Measurements from ENCODE around the gene RBMS3. TPM values are rescaled to one million over a fixed set of nuclear protein-coding genes. Genes with fewer than 3 reads are reported as not detected.
A peak's percentile ranks its signal among the peaks of the same experiment; 100 is the strongest.

RBMS3 gene
- total RNA-seq, 4 donors from 2014 or later, result 51.5 to 76.0 (median 66.6) TPM

DNA sequence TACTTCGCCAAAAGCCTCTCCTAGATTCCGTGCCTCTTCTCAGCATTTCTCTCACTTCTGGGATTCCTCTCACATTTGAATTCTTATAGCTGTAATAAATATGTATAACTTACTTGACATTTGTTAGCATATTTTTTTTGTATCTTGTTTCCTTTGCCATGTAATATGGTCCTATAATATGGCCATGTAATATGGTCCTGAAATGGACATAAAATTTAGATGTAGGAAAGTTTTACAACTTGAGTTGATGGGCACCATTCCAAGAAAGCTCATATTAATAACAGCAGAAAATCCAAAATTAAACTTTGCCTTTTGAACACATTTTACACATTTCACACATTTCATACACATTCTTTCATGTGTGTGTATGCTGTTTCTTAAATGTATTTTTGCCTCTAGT lies 480.6 kb downstream of the RBMS3 start:
- peak overlapping the region in 2 of 4 donors; percentile 3 to 38 for H3K27ac ChIP-seq
- no peaks in the 10 kb centered on the region for H3K27me3 ChIP-seq
- peaks cover 15 to 75% (median 28%) of the 10 kb centered on the region in 3 donors for H3K4me1 ChIP-seq
- 91 to 100% methylated on average over 2 of the region's 2 CpGs for WGBS, 2 donors (ENCODE audit: low coverage in 1 of 2)
- no peak for ATAC-seq
- no peak overlapping the region for H3K4me3 ChIP-seq
- no peaks in the 10 kb centered on the region for H3K36me3 ChIP-seq
- TF ChIP-seq POLR2AphosphoS5 (IDR thresholded peaks at IDR 0.05), result no peak
- TF ChIP-seq POLR2A (IDR thresholded peaks at IDR 0.05), result no peak
- no peak for TF ChIP-seq EP300 (IDR thresholded peaks at IDR 0.05)
- TF ChIP-seq, protein P1, sequence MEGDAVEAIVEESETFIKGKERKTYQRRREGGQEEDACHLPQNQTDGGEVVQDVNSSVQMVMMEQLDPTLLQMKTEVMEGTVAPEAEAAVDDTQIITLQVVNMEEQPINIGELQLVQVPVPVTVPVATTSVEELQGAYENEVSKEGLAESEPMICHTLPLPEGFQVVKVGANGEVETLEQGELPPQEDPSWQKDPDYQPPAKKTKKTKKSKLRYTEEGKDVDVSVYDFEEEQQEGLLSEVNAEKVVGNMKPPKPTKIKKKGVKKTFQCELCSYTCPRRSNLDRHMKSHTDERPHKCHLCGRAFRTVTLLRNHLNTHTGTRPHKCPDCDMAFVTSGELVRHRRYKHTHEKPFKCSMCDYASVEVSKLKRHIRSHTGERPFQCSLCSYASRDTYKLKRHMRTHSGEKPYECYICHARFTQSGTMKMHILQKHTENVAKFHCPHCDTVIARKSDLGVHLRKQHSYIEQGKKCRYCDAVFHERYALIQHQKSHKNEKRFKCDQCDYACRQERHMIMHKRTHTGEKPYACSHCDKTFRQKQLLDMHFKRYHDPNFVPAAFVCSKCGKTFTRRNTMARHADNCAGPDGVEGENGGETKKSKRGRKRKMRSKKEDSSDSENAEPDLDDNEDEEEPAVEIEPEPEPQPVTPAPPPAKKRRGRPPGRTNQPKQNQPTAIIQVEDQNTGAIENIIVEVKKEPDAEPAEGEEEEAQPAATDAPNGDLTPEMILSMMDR (IDR thresholded peaks at IDR 0.05), result no peak
- H3K9me3 ChIP-seq, result no peaks in the 10 kb centered on the region

DNA sequence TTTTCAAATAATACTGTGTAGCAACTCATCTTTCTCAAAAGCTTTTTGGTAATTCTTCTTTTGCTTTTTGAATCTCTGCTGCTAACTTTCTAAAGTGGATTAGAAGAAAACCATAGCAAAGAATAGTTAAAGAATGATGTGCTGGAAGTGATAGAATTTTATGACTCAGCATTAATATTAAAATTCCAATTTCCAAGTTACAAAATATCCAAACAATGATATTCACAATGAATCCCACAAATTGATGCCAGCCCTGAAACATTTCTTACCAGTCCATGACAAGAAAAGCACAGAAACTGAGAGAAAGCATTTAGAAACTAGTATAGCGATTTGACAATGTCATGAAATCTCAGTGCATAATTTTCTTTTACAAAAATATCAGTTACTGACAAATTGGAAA lies 482.2 kb downstream of the RBMS3 start:
- TF ChIP-seq, protein P1 (IDR thresholded peaks at IDR 0.05), result no peak
- TF ChIP-seq EP300 (IDR thresholded peaks at IDR 0.05) (no peak), POLR2AphosphoS5 (IDR thresholded peaks at IDR 0.05) (no peak), POLR2A (IDR thresholded peaks at IDR 0.05) (no peak)
- 68 to 87% methylated on average over 1 of the region's 1 CpG for WGBS, 2 donors (ENCODE audit: low coverage in 1 of 2)
- no peak overlapping the region for H3K27ac ChIP-seq

DNA sequence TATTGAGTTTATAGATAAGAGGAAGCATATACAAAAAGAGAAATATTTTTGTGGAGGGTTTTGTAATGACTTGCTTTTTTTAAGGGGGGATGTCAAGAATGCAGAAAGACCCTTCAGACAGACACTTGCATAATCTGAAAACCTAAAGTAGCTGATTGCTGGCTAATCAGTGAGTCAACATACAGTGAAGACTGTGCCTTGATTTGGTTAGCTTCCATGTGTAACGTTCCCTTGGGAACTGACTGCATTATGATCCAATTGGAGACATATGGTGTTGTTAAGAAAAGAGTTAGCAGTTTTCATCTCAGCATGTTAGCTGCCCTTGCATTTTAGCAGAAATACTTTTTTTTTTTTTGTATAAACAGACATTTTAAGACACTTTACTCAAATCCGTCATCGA lies 483.2 kb downstream of the RBMS3 start:
- no peaks in the 10 kb centered on the region for H3K27me3 ChIP-seq
- no peak overlapping the region for H3K4me3 ChIP-seq
- peaks cover 10 to 50% (median 13%) of the 10 kb centered on the region in 3 donors for H3K4me1 ChIP-seq
- ATAC-seq, result no peak
- no peaks in the 10 kb centered on the region for H3K36me3 ChIP-seq
- TF ChIP-seq POLR2AphosphoS5 (IDR thresholded peaks at IDR 0.05), result no peak
- no peak for TF ChIP-seq EP300 (IDR thresholded peaks at IDR 0.05)
- no peak for TF ChIP-seq POLR2A (IDR thresholded peaks at IDR 0.05)
- TF ChIP-seq, protein P1 (IDR thresholded peaks at IDR 0.05), result no peak
- H3K9me3 ChIP-seq, result no peaks in the 10 kb centered on the region
- WGBS, 2 donors (ENCODE audit: low coverage in 1 of 2), result 70 to 88% methylated on average over 3 of the region's 3 CpGs
- H3K27ac ChIP-seq, result no peak overlapping the region

More for the DNA sequence above, 482.2 kb downstream of the RBMS3 start:
- peaks cover 11 to 59% (median 21%) of the 10 kb centered on the region in 3 donors for H3K4me1 ChIP-seq
- no peak for ATAC-seq
- H3K9me3 ChIP-seq, result no peaks in the 10 kb centered on the region
- H3K27me3 ChIP-seq, result no peaks in the 10 kb centered on the region
- no peaks in the 10 kb centered on the region for H3K36me3 ChIP-seq
- no peak overlapping the region for H3K4me3 ChIP-seq

DNA sequence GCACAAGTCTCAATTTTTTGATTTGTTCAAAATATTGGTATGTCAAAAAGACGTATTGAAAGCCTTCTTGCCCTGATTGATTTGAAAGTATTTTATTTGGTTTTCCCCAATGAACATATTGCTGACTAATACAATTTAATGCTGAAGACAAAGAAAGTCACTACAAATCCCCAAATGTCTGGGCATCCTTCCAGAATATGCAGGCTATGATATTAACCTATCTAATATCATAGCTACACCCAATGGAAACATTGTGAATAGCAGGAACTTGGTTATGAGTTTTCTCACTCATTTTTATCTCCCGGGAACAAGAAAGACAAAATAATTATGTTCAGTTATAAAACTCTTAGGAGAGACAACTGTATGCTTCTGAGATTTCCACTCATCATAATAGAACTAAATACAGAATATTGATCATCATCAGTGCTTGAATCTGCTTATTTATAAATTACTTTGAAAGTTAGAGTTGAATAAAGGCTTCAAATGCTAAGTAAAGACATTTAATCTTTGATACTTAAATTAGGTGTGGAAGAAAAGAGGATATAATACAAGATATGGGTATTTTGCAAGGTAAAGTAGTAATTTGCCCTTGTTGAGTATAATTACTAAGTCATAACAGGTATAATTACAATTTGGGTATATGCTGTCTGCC lies 483.9 kb downstream of the RBMS3 start:
- Histone ChIP-seq H3K4me3 (no peak overlapping the region), H3K27ac (no peak overlapping the region), H3K36me3 (no peaks in the 10 kb centered on the region), H3K4me1 (peaks cover 4 to 43% (median 9%) of the 10 kb centered on the region in 3 donors), H3K9me3 (no peaks in the 10 kb centered on the region), H3K27me3 (no peaks in the 10 kb centered on the region)
- ATAC-seq, result peak; percentile 53
- WGBS, 2 donors (ENCODE audit: low coverage in 1 of 2), result 5 to 32% methylated on average over 2 of the region's 2 CpGs
- TF ChIP-seq EP300 (IDR thresholded peaks at IDR 0.05), result no peak
- peak; percentile 72 for TF ChIP-seq POLR2AphosphoS5 (IDR thresholded peaks at IDR 0.05)
- TF ChIP-seq POLR2A (IDR thresholded peaks at IDR 0.05), result no peak
- TF ChIP-seq, protein P1 (IDR thresholded peaks at IDR 0.05), result peak; percentile 50 to 80 (median 75)

GRCh38 chr3:29771602-29772001 lies 490.7 kb downstream of the RBMS3 start:
- Histone ChIP-seq H3K4me3 (no peak overlapping the region), H3K27me3 (no peaks in the 10 kb centered on the region), H3K9me3 (no peaks in the 10 kb centered on the region), H3K27ac (no peak overlapping the region), H3K36me3 (no peaks in the 10 kb centered on the region), H3K4me1 (no peaks in the 10 kb centered on the region)
- ATAC-seq, result no peak
- WGBS, 2 donors (ENCODE audit: low coverage in 1 of 2), result 71 to 86% methylated on average over 1 to 3 of the region's 3 CpGs
- no peak for TF ChIP-seq EP300 (IDR thresholded peaks at IDR 0.05)
- TF ChIP-seq POLR2AphosphoS5 (IDR thresholded peaks at IDR 0.05), result no peak
- TF ChIP-seq, protein P1 (IDR thresholded peaks at IDR 0.05), result no peak
- TF ChIP-seq POLR2A (IDR thresholded peaks at IDR 0.05), result no peak
